T-helper 2 cell treated with Interferon-gamma antibody and Interleukin-4, amounts not matched to agents 5 μg/mL and 100 μg/mL, for 36 hours (primary cell): ENCODE data around the gene PLEKHA6.

ENCODE experiments used
- DNase-seq: peaks from one replicate; pipeline ENCODE4 v3.0.0; 2021; ENCODE audit warnings: low spot score
- H3K27ac Mint-ChIP-seq: one replicate; pipeline ENCODE4 v1.8.0; 2021; ENCODE audit warnings: mild to moderate bottlenecking, mixed read lengths
- H3K27me3 Mint-ChIP-seq: one replicate; pipeline ENCODE4 v1.8.0; 2021; ENCODE audit warnings: low read depth, mixed read lengths
- H3K36me3 Mint-ChIP-seq: one replicate; pipeline ENCODE4 v1.8.0; 2021; ENCODE audit warnings: low read depth, mixed read lengths
- H3K4me1 Mint-ChIP-seq: one replicate; pipeline ENCODE4 v1.8.0; 2021; ENCODE audit warnings: low read depth, mixed read lengths
- H3K4me3 Mint-ChIP-seq: one replicate; pipeline ENCODE4 v1.8.0; 2022; ENCODE audit warnings: mild to moderate bottlenecking, moderate library complexity, mixed read lengths
- H3K9me3 Mint-ChIP-seq: one replicate; pipeline ENCODE4 v1.8.0; 2021; ENCODE audit warnings: mixed read lengths

Gene PLEKHA6

GRCh38 chr1:204280099-204280961, 79.4 kb downstream of the PLEKHA6 start:
- H3K4me3 Mint-ChIP-seq, result no peak overlapping the region
- DNase-seq, result no peak
- peaks cover 18% of the 10 kb centered on the region for H3K27me3 Mint-ChIP-seq
- H3K27ac Mint-ChIP-seq, result no peak overlapping the region
- no peaks in the 10 kb centered on the region for H3K36me3 Mint-ChIP-seq
- no peaks in the 10 kb centered on the region for H3K4me1 Mint-ChIP-seq
- no peaks in the 10 kb centered on the region for H3K9me3 Mint-ChIP-seq

GRCh38 chr1:204278958-204279357, 80.8 kb downstream of the PLEKHA6 start:
- H3K36me3 Mint-ChIP-seq, result no peaks in the 10 kb centered on the region
- H3K4me1 Mint-ChIP-seq, result no peaks in the 10 kb centered on the region
- no peaks in the 10 kb centered on the region for H3K9me3 Mint-ChIP-seq
- H3K27ac Mint-ChIP-seq, result no peak overlapping the region
- peaks cover 18% of the 10 kb centered on the region for H3K27me3 Mint-ChIP-seq
- no peak for DNase-seq
- H3K4me3 Mint-ChIP-seq, result no peak overlapping the region

GRCh38 chr1:204278251-204278650, 81.5 kb downstream of the PLEKHA6 start:
- H3K4me1 Mint-ChIP-seq, result no peaks in the 10 kb centered on the region
- no peaks in the 10 kb centered on the region for H3K36me3 Mint-ChIP-seq
- no peak for DNase-seq
- H3K27ac Mint-ChIP-seq, result no peak overlapping the region
- H3K27me3 Mint-ChIP-seq, result peaks cover 18% of the 10 kb centered on the region
- H3K9me3 Mint-ChIP-seq, result no peaks in the 10 kb centered on the region
- H3K4me3 Mint-ChIP-seq, result no peak overlapping the region

GRCh38 chr1:204277563-204278219, 82.0 kb downstream of the PLEKHA6 start:
- no peaks in the 10 kb centered on the region for H3K4me1 Mint-ChIP-seq
- H3K36me3 Mint-ChIP-seq, result no peaks in the 10 kb centered on the region
- peaks cover 18% of the 10 kb centered on the region for H3K27me3 Mint-ChIP-seq

GRCh38 chr1:204275695-204276370, 83.9 kb downstream of the PLEKHA6 start:
- no peak overlapping the region for H3K27ac Mint-ChIP-seq
- no peaks in the 10 kb centered on the region for H3K9me3 Mint-ChIP-seq
- no peaks in the 10 kb centered on the region for H3K36me3 Mint-ChIP-seq
- no peaks in the 10 kb centered on the region for H3K4me1 Mint-ChIP-seq
- DNase-seq, result no peak
- peaks cover 14% of the 10 kb centered on the region for H3K27me3 Mint-ChIP-seq
- H3K4me3 Mint-ChIP-seq, result no peak overlapping the region

More at GRCh38 chr1:204277563-204278219, 82.0 kb downstream of the PLEKHA6 start:
- Mint-ChIP-seq H3K4me3 (no peak overlapping the region), H3K27ac (no peak overlapping the region), H3K9me3 (no peaks in the 10 kb centered on the region)
- no peak for DNase-seq

- peaks cover 6% of the 10 kb centered on the region for H3K27me3 Mint-ChIP-seq
- no peaks in the 10 kb centered on the region for H3K36me3 Mint-ChIP-seq
- H3K4me1 Mint-ChIP-seq, result no peaks in the 10 kb centered on the region
- no peaks in the 10 kb centered on the region for H3K9me3 Mint-ChIP-seq
- no peak for DNase-seq
- H3K4me3 Mint-ChIP-seq, result no peak overlapping the region
- H3K27ac Mint-ChIP-seq, result no peak overlapping the region
Observed at GRCh38 chr1:204274446-204274845, 85.3 kb downstream of the PLEKHA6 start.

- H3K36me3 Mint-ChIP-seq, result no peaks in the 10 kb centered on the region
Observed at GRCh38 chr1:204272505-204272904, 87.2 kb downstream of the PLEKHA6 start.

GRCh38 chr1:204271970-204272369, 87.8 kb downstream of the PLEKHA6 start:
- no peaks in the 10 kb centered on the region for H3K4me1 Mint-ChIP-seq
- H3K4me3 Mint-ChIP-seq, result no peak overlapping the region
- DNase-seq, result no peak
- H3K27ac Mint-ChIP-seq, result no peak overlapping the region
- H3K27me3 Mint-ChIP-seq, result peaks cover 2% of the 10 kb centered on the region
- H3K36me3 Mint-ChIP-seq, result no peaks in the 10 kb centered on the region
- H3K9me3 Mint-ChIP-seq, result no peaks in the 10 kb centered on the region

More at GRCh38 chr1:204272505-204272904, 87.2 kb downstream of the PLEKHA6 start:
- H3K4me3 Mint-ChIP-seq, result no peak overlapping the region
- no peaks in the 10 kb centered on the region for H3K4me1 Mint-ChIP-seq
- no peak overlapping the region for H3K27ac Mint-ChIP-seq
- DNase-seq, result no peak
- no peaks in the 10 kb centered on the region for H3K9me3 Mint-ChIP-seq
- no peaks in the 10 kb centered on the region for H3K27me3 Mint-ChIP-seq

GRCh38 chr1:204268101-204268500, 91.6 kb downstream of the PLEKHA6 start:
- Mint-ChIP-seq H3K27me3 (peaks cover 6% of the 10 kb centered on the region), H3K4me1 (no peaks in the 10 kb centered on the region), H3K36me3 (no peaks in the 10 kb centered on the region), H3K9me3 (no peaks in the 10 kb centered on the region), H3K27ac (no peak overlapping the region), H3K4me3 (no peak overlapping the region)
- DNase-seq, result no peak

- DNase-seq, result no peak
- H3K27me3 Mint-ChIP-seq, result peaks cover 6% of the 10 kb centered on the region
- H3K27ac Mint-ChIP-seq, result no peak overlapping the region
- H3K36me3 Mint-ChIP-seq, result no peaks in the 10 kb centered on the region
- no peaks in the 10 kb centered on the region for H3K4me1 Mint-ChIP-seq
- H3K9me3 Mint-ChIP-seq, result no peaks in the 10 kb centered on the region
- no peak overlapping the region for H3K4me3 Mint-ChIP-seq
Observed at GRCh38 chr1:204267191-204267601, 92.5 kb downstream of the PLEKHA6 start.

GRCh38 chr1:204266504-204267034, 93.2 kb downstream of the PLEKHA6 start:
- no peak for DNase-seq
- no peak overlapping the region for H3K27ac Mint-ChIP-seq
- no peaks in the 10 kb centered on the region for H3K36me3 Mint-ChIP-seq
- H3K4me1 Mint-ChIP-seq, result no peaks in the 10 kb centered on the region
- H3K9me3 Mint-ChIP-seq, result no peaks in the 10 kb centered on the region
- no peak overlapping the region for H3K4me3 Mint-ChIP-seq
- H3K27me3 Mint-ChIP-seq, result peaks cover 6% of the 10 kb centered on the region

- Mint-ChIP-seq H3K4me1 (no peaks in the 10 kb centered on the region), H3K36me3 (no peaks in the 10 kb centered on the region), H3K4me3 (no peak overlapping the region), H3K9me3 (no peaks in the 10 kb centered on the region), H3K27ac (no peak overlapping the region), H3K27me3 (peaks cover 6% of the 10 kb centered on the region)
- no peak for DNase-seq
Observed at GRCh38 chr1:204265665-204266064, 94.1 kb downstream of the PLEKHA6 start.

- no peak overlapping the region for H3K4me3 Mint-ChIP-seq
- H3K9me3 Mint-ChIP-seq, result no peaks in the 10 kb centered on the region
- H3K27me3 Mint-ChIP-seq, result peaks cover 6% of the 10 kb centered on the region
- no peaks in the 10 kb centered on the region for H3K4me1 Mint-ChIP-seq
- DNase-seq, result no peak
- no peak overlapping the region for H3K27ac Mint-ChIP-seq
- H3K36me3 Mint-ChIP-seq, result no peaks in the 10 kb centered on the region
Observed at GRCh38 chr1:204264805-204265204, 94.9 kb downstream of the PLEKHA6 start.
